ENCODE results near the gene TMEM132E.

GRCh38 chr17:34641368-34641767, 62.0 kb downstream of the TMEM132E start:
- TF ChIP-seq CTCF (IDR thresholded peaks at IDR 0.05; ENCODE audit: low read depth, low read length) (no peak), EZH2phosphoT487 (IDR thresholded peaks at IDR 0.05; ENCODE audit: low read depth) (no peak)

Data from OCI-LY3 (cell line).